HG03442 (cell line): ENCODE measurements around the gene FOXA3.
"Not testable (repeated sequence)": the region's sequence is repeated elsewhere in the genome, so short reads cannot be mapped to it uniquely, and the experiment has no call there.

Experiments
- ATAC-seq: cut with Tn5 transposase; IDR thresholded peaks from one replicate; pipeline ENCODE4 v1.9.1; 2021; ENCODE audit warnings: mild to moderate bottlenecking, moderate library complexity; ENCODE audit not compliant: unreplicated experiment

Gene FOXA3

GRCh38 chr19:45827459-45828093 is 36.5 kb upstream of the FOXA3 start:
- ATAC-seq = no peak

DNA sequence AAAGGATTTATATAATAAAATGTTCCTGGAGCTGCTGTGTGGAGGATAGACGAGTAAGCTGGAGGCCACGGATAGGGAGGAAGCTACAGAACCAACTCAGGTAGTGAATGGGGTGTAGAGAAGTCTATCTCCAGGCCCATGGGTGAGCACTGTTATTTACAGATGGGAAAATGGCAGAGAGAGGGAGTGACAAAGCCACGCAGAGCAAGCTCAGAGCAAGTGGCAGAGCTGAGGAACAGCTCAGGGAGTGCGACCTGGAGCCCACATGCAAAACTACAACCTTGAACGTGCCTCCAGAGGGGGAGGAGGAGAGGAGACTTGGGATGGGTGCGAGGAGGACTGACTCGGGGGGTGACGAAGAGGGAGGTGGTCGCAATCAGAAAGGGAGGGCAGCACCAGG is 35.6 kb upstream of the FOXA3 start:
- no peak for ATAC-seq

GRCh38 chr19:45828945-45829344 is 35.2 kb upstream of the FOXA3 start:
- ATAC-seq = no peak

DNA sequence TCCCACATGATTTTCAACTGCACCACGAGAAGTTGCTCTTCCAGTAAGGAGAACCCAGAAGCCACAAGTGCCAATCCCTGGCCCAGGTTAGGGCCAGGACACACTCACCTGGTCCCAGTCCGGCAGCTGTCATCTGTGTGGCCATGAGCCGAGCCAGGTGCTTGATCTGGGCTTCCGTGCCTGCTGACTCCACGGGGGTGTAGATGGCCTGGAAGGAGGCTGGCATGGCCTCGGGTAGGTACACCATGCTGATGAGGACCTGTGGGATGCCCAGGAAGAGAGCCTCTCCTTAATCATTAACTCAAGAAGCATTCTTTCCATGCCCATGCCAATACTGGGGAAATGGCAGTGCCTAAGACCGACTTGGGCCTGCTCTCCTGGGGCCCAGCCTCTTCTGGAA is 29.2 kb upstream of the FOXA3 start:
- no peak for ATAC-seq

DNA sequence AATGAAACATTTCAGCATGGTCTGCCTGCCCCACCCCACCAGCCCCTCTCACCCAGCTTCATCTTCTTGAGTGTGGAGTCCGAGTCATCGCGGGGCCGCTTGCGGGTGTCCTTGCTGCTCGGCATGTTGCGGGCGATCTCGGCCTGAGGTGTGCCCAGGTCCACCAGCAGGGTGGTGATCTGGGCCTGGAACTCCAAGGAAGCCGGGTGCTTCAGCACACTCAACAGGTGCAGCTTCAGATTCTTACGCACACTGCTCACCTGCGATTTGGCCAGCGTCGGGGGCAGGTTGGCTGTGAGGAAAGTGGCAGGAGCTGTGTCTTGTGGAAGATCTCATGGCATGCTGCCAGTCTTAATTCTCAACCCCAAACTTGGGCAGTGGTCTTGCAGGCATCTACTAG is 21.9 kb upstream of the FOXA3 start:
- no peak for ATAC-seq

DNA sequence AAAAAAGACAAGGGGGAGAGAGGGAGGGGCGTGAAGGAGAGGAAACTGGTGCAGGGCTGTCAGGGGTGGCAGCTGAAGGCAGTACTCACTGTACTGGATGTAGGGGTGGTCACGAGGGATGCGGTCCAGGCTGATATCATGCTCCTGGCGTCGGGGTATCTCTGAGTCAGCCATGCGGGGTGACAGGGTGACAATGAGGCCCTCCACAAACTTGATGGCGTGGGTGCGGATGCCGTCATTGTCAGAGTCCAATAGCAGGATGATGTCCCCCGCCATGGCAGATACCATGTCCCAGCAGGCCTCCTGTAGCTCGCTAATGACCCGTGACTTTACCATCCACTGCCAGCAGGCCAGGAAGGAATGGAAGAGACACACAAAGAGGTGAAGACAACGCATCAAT is 16.5 kb upstream of the FOXA3 start:
- ATAC-seq = no peak

DNA sequence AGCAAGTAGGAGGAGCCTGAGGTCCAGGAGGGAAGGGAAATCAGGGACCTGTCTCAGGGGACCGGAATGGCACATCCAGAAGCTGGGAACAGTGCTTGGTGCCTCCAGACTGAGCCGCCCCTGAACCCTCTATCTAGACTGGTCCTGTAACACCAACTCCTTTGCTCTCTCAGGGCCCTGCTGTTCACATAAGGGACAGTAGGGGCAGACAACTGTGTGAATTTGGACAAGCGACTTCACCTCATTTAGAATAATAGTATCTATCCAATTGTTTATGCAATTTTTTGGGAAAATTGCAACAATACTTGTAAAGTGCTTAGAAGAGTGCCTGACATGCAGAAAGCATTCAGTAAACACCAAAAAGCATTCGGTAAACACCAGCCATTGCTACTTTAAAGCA is 15.2 kb upstream of the FOXA3 start:
- no peak for ATAC-seq

GRCh38 chr19:45852145-45852750 is 11.9 kb upstream of the FOXA3 start:
- ATAC-seq = no peak

DNA sequence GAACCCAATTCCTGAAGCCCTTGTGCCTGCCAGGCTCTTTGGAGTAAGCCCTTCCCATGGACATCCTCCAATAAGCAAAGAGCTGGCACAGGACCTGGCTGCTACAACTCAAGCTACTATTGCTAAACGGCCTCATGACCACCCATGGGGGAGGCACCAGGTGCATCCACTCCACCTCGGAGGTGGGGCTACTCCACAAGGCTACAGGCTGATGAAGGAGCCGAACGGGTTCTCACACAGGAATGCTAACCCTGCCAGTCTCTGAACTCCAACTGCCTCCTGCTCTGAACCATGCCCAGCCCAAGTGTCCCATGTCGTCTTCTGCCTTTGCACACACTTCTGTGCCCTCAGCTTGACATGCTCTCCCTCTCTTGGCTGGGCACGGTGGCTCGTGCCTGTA is 11.1 kb upstream of the FOXA3 start:
- no peak for ATAC-seq

DNA sequence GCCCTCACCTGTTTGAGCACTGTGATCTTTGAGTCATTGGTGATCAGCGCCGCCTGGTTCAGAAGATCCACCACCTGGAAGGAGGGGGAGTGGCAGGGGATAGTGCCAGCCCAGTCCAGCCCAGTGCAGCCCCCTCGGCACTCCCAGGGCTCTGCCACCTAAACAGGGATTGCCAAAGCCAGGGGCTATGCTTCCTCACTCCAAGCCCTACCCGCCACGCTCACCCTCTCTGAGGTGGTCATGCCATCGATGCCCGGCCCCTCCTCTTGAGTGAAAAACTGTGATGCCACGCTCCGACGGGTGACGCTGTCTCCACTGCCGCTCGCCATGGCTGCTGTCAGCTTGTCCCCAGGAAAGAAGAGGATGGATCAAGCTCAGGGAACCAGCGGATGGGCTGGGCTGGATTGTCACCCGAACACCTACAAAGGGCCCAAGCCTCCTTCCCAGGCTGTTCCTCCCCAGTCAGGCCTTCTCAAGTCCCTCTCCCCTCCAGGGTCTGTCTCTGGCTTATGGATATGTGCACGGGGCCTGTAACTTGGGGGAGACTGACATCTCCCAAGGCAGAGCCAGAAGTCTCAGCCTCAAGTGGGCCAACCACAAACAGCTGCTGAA is 9.9 kb upstream of the FOXA3 start:
- no peak for ATAC-seq

- ATAC-seq = no peak
Measured at GRCh38 chr19:45860359-45861259, 3.5 kb upstream of the FOXA3 start.

DNA sequence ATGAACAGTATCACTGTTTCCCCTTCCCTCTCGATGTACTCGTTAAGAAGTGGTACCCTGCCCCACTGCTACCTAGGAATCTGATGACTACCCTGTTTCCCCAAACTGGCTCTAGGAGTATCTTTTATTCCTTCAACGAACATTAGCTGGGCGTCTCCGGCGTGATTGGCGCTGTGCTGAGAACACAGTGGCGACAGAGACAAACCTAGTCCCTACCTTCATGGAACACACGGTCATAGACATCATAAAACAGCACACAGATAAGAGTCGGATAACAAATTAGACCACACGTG is 1.9 kb upstream of the FOXA3 start:
- no peak for ATAC-seq

DNA sequence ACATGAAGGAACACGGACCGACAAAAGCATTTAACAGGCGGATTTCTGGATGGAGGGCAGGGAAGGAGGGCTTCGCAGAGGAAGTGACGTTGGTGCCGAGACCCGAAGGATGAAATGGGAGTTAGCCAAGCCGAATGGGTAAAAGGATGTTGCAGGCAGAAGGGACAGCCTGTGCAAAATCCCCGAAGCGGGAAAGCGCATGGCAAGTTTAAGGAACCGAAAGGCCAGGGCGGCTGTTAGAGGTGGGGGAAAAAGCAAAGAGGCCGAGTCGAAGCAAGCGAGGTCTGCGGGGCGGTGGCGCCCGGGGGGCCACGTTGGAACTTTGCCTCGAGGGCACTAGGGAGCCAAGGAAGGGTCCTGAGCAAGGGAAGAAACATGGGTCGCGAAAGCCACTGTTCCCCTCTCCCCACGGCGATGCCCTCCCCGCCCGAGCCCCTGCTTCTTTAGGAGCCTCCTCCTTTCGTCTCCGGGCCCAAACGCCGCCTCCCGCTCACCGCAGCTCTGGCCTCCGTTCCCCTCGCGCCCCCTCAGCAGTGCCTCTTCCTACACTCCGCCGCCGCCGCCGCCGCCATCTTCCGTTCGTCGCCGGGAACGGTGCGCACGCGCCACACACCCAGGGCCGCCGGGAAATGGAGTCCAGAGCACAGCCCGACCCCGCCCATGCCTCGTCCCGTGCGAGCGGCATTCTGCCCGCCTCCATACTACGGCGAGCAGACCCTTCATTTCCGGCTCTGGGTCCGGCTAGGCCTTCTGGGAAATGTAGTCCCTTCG is 1.4 kb upstream of the FOXA3 start, which contains the start of gene SYMPK:
Gene SYMPK (minus strand): TSS at position 584 of the 771 bp plus-strand sequence. CDS start 8,652 bp downstream, outside the sequence.
- ATAC-seq = peak; percentile 86

DNA sequence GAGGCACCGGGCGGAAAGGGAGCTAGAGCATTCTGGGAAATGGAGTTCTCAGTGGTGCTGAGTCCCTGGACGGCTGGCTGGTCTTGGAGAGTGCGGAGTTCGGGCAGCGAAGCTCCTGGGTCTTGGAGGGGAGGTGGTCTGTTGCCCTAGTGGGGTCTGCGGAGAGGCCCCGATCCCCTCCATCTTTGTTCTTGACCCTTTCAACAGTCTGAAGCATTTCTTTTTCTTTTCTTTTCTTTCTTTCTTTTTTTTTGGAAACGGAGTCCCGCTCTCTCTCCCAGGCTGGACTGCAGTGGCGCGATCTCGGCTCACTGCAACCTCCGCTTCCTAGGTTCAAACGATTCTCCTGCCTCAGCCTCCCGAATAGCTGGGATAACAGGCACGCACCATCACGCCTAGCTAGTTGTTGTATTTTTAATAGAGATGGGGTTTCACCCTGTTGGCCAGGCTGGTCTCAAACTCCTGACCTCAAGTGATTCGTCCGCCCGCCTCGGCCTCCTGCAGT is 739 bp upstream of the FOXA3 start:
- no peak for ATAC-seq

DNA sequence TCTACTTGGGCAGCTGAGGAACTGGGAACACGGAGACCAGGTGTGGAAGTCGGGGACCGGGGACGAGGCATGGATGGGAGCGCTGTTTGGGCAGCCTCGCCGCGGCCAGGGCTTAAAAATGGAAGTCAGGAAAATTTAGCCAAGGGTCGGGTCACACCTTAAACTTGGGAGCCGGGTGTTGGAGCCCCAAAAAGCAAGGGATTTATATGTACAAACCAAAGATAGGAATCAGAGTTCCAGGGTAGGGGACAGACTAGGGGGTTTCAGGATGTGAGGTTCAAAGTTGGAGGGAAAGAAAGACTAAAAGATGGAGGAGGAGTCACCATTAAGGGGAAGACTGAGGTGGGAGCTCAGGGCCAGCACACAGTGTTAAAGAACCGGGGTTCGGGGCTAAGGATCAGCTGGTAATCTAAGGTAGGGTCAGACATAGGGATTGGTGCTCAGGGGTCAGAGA is 530 bp downstream of the FOXA3 start:
- no peak for ATAC-seq

- no peak for ATAC-seq
Measured at GRCh38 chr19:45865269-45865948, 1.3 kb downstream of the FOXA3 start.

DNA sequence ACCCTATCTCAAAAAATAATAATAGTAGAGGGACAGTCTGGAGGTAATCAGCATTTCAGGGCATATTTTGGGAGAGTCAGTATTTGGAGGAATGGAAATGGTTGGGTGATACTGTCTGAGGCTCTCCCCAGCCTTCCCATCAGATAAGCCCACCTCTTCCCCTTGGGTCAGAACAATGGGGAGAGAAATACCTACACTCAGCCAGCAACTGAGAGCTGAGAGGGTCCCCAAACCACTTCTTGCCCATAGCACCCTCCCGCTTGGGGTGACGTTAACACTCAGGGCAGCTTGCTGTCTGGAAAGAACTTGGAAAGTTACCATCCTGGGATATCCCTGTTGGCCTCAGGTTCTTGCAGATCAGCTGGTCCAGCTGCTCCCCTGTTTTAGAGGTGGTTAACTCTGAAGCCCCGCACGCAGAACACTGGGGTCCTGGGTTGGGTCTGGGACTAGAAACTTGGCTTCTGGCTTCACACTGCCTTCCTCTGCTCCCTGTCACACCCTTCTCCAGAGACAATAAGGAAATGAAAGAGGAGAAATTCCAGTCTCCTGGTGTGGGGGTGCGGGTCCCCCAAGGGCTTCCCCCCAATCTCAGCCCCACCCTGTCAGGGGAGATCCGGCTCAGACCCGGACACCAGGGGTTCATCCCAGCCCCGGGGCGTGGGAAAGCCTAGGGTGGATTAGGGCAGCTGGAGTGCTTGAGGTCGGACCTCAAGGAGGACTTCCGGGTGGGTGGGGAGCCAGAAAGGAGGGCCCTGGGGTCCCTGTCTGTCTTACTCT is 2.5 kb downstream of the FOXA3 start:
- no peak for ATAC-seq

DNA sequence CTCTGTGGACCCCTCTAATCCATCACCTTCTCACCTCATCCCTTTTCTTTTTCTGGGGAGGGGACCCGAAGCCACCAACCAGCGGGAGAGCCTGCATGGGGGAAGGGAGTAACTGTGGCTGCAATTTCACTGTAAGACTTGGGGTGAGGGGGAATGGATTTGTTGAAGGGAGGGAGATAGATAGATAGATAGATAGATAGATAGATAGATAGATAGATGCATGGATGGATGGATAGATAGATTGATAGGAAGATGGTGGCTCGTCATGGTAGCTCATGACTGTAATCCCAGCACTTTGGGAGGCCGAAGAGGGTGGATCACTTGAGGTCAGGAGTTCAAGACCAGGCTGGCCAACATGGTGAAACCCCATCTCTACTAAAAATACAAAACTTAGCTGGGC is 3.1 kb downstream of the FOXA3 start:
- not testable (repeated sequence) for ATAC-seq

DNA sequence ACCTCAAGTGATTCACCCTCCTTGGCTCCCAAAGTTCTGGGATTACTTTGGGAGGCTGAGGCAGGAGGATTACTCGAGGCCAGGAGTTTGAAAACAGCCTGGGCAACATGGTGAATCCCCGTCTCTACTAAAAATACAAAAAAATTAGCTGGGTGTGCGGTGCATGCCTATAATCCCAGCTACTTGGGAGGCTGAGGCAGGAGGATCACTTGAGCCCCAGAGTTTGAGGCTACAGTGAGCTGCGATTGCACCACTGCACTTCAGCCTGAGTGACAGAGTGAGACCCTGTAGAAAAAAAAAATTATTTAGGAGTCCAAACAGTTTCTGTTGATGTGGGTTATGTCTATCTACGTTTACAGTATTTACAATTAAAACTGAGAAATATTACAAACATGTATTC is 6.7 kb downstream of the FOXA3 start:
- no peak for ATAC-seq
